Omental fat pad (tissue), 4 donors: ENCODE data around the gene SOX6. TPM values are rescaled to one million over a fixed set of nuclear protein-coding genes. Genes with fewer than 3 reads are reported as not detected.
"Not testable (repeated sequence)": the region's sequence is repeated elsewhere in the genome, so short reads cannot be mapped to it uniquely, and the experiment has no call there.

Experiments used
- ATAC-seq: fragments of 150-250 bp; one replicate; pipeline ENCODE4 v1.9.1; 2016; ENCODE audit warnings: mild to moderate bottlenecking, moderate library complexity; ENCODE audit not compliant: low FRiP score
- DNase-seq: peaks from one replicate; pipeline ENCODE4 v3.0.0-alpha.2; 2019; ENCODE audit warnings: low spot score
- CTCF ChIP-seq, 3 donors: fragments of 450-650 bp; IDR thresholded peaks; one replicate each; pipeline ENCODE4 v1.5.1; 2016 to 2017; ENCODE audit warnings: antibody characterized with exemption in 3 of 3, mild to moderate bottlenecking in 3 of 3, moderate library complexity in 2 of 3
- total RNA-seq, 4 donors: library from RNA; depleted of rRNA; stranded (reverse); fragments of >200 nt; gene quantifications; one replicate each; pipeline ENCODE4 v1.1.0, GENCODE V29; 2016

SOX6 gene
- total RNA-seq, 4 donors from 2014 or later: 2.0 to 41.0 (median 8.9) TPM

- DNase-seq (no peak), ATAC-seq (no peak)
- TF ChIP-seq CTCF (IDR thresholded peaks at IDR 0.05): no peak
These were observed 325.7 kb downstream of the SOX6 start for GRCh38 chr11:16030664-16031063.

- DNase-seq, ATAC-seq: not testable (repeated sequence)
These were observed 327.2 kb downstream of the SOX6 start for GRCh38 chr11:16029151-16029550.

GRCh38 chr11:16028419-16028818, 327.9 kb downstream of the SOX6 start:
- ATAC-seq (no peak), DNase-seq (no peak)
- TF ChIP-seq CTCF (IDR thresholded peaks at IDR 0.05): no peak

GRCh38 chr11:16027621-16028020, 328.7 kb downstream of the SOX6 start:
- ATAC-seq (no peak), DNase-seq (no peak)
- TF ChIP-seq CTCF (IDR thresholded peaks at IDR 0.05): no peak

GRCh38 chr11:16026849-16027248, 329.5 kb downstream of the SOX6 start:
- no peak for ATAC-seq
- DNase-seq: no peak
- no peak for TF ChIP-seq CTCF (IDR thresholded peaks at IDR 0.05)

GRCh38 chr11:16018931-16019330, 337.4 kb downstream of the SOX6 start:
- ATAC-seq: no peak

GRCh38 chr11:16016468-16016829, 339.9 kb downstream of the SOX6 start:
- DNase-seq (no peak), ATAC-seq (no peak)
- no peak for TF ChIP-seq CTCF (IDR thresholded peaks at IDR 0.05)

More at GRCh38 chr11:16018931-16019330, 337.4 kb downstream of the SOX6 start:
- no peak for TF ChIP-seq CTCF (IDR thresholded peaks at IDR 0.05)
- no peak for DNase-seq
